ENCODE results near the gene SRXN1.

Gene SRXN1

GRCh38 chr20:608970-609369 is 44.0 kb downstream of the SRXN1 start:
- no peak for DNase-seq

GRCh38 chr20:607476-607875 is 45.5 kb downstream of the SRXN1 start:
- no peak for DNase-seq

- no peak for DNase-seq
These were observed 47.8 kb downstream of the SRXN1 start for GRCh38 chr20:605237-605636.

GRCh38 chr20:603116-603640 is 49.8 kb downstream of the SRXN1 start:
- DNase-seq: no peak

- no peak for DNase-seq
These were observed 50.7 kb downstream of the SRXN1 start for GRCh38 chr20:602111-602970.

- no peak for DNase-seq
These were observed 52.3 kb downstream of the SRXN1 start for GRCh38 chr20:600736-601135.

- DNase-seq: no peak
These were observed 52.9 kb downstream of the SRXN1 start for GRCh38 chr20:600141-600540.

GRCh38 chr20:598133-598850 is 54.7 kb downstream of the SRXN1 start:
- no peak for DNase-seq

- DNase-seq: no peak
These were observed 55.4 kb downstream of the SRXN1 start for GRCh38 chr20:597560-597959.

All from nucleus accumbens (tissue), 56 donors.